CD4-positive, alpha-beta T cell (primary cell): ENCODE data around the gene DNAH17. TPM values are rescaled to one million over a fixed set of nuclear protein-coding genes. Genes with fewer than 3 reads are reported as not detected.
A peak's percentile ranks its signal among the peaks of the same experiment; 100 is the strongest.

Source experiments
- ATAC-seq: fragments of 200-7000 bp; cut with Tn5 transposase; one replicate; pipeline ENCODE4 v1.10.0; 2022; ENCODE audit warnings: mild to moderate bottlenecking; ENCODE audit not compliant: poor library complexity
- CTCF ChIA-PET: fragments of 350-600 bp; sonication (Branson Sonifier 250); formaldehyde crosslinking; loops from one replicate; lab custom pipeline; 2021; ENCODE audit warnings: antibody characterized with exemption, inconsistent platforms; lab: Charles Lee
- POLR2A ChIA-PET: fragments of 350-600 bp; sonication (Branson Sonifier 250); formaldehyde crosslinking; loops from one replicate; lab custom pipeline; 2021; ENCODE audit warnings: antibody characterized with exemption, inconsistent platforms; lab: Charles Lee
- DNase-seq, 14 experiments: peaks; one replicate each; pipeline ENCODE4 v3.0.0-alpha.2; 2013 to 2020; ENCODE audit warnings: mixed read lengths in 2 of 14
- H3K27ac ChIP-seq, 2 donors: one replicate each; pipeline versions ENCODE4 v1.5.1 to v1.7.0; 2013; ENCODE audit warnings: low read length in 2 of 2, low read depth in 1 of 2, mild to moderate bottlenecking in 1 of 2
- H3K27me3 ChIP-seq, 2 experiments: 1 replicate in 1 of 2; 2 replicates in 1 of 2; pipeline versions ENCODE4 v1.6.1 to v1.7.0; 2013; ENCODE audit warnings: low read length in 2 of 2, control low read depth in 1 of 2, mild to moderate bottlenecking in 1 of 2, moderate library complexity in 1 of 2; ENCODE audit not compliant: insufficient read depth in 2 of 2, control insufficient read depth in 1 of 2
- H3K36me3 ChIP-seq: one replicate; pipeline ENCODE4 v1.6.1; 2013; ENCODE audit warnings: low read length, control low read depth; ENCODE audit not compliant: insufficient read depth
- H3K4me1 ChIP-seq: one replicate; pipeline ENCODE4 v1.6.1; 2013; ENCODE audit warnings: low read length, control low read depth; ENCODE audit not compliant: insufficient read depth
- H3K4me3 ChIP-seq: one replicate; pipeline ENCODE4 v1.5.1; 2013; ENCODE audit warnings: mild to moderate bottlenecking, low read length, moderate library complexity
- H3K9me3 ChIP-seq, 2 experiments: 1 replicate in 1 of 2; 2 replicates in 1 of 2; pipeline versions ENCODE4 v1.6.1 to v1.7.0; 2013; ENCODE audit warnings: low read length in 2 of 2, mild to moderate bottlenecking in 2 of 2, control low read depth in 1 of 2, moderate library complexity in 1 of 2; ENCODE audit not compliant: control insufficient read depth in 1 of 2, insufficient read depth in 1 of 2
- H3K27ac Mint-ChIP-seq: one replicate; pipeline ENCODE4 v1.8.0; 2020; ENCODE audit warnings: mixed read lengths
- H3K27me3 Mint-ChIP-seq: one replicate; pipeline ENCODE4 v1.8.0; 2021; ENCODE audit warnings: mixed read lengths
- H3K36me3 Mint-ChIP-seq: one replicate; pipeline ENCODE4 v1.8.0; 2021; ENCODE audit warnings: low read depth, mixed read lengths
- H3K4me1 Mint-ChIP-seq: one replicate; pipeline ENCODE4 v1.8.0; 2021; ENCODE audit warnings: low read depth, mixed read lengths
- H3K4me3 Mint-ChIP-seq: one replicate; pipeline ENCODE4 v1.8.0; 2020; ENCODE audit warnings: mild to moderate bottlenecking, mixed read lengths
- H3K9me3 Mint-ChIP-seq: one replicate; pipeline ENCODE4 v1.8.0; 2020; ENCODE audit warnings: mixed read lengths
- intact Hi-C, 2 experiments: fragments of 100-400 bp; cut with DNase I in 1 of 2; cut with micrococcal nuclease in 1 of 2; formaldehyde crosslinking; loops; one replicate each; pipeline versions ENCODE4 v1.15.1 to v1.9.0; 2023 to 2025; cut with DNase I, micrococcal nuclease
- total RNA-seq, 174 experiments: library from RNA in 2 of 174; stranded (reverse) in 2 of 174; gene quantifications; one replicate each; pipeline ENCODE4 v1.2.3 and lab custom pipeline; 2021 to 2026
- TF ChIP-seq, protein P1 (sequence below): fragments of 200-600 bp; IDR thresholded peaks from one replicate; pipeline ENCODE4 v1.8.0; 2022; ENCODE audit warnings: antibody characterized with exemption, mild to moderate bottlenecking

The DNAH17 gene
- total RNA-seq, 2 experiments from 2014 or later: 0.14 TPM; not detected in 1

DNA sequence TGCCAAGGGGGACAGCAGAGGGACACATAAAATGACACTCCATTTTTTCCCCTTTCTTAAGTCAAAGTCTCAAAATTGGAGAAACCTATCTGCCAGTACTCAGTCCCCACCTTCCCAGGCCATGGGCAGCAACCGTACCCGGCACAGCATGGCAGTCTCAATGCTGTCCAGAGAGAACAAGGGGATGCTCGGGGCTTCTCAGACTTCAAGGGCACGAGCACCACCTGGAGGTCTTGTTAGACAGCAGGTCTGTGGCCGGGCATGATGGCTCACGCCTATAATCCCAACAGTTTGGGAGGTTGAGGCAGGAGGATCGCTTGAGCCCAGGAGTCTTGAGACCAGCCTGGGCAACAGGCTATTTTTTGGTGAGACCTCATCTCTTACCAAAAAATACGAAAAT is 3.2 kb downstream of the DNAH17 start:
- Histone ChIP-seq H3K9me3 (peaks cover 0 to 4% of the 10 kb centered on the region in 2 experiments), H3K27me3 (no peaks in the 10 kb centered on the region), H3K36me3 (no peaks in the 10 kb centered on the region), H3K4me1 (no peaks in the 10 kb centered on the region), H3K27ac (no peak overlapping the region), H3K4me3 (no peak overlapping the region)
- no peak overlapping the region for H3K27ac Mint-ChIP-seq
- TF ChIP-seq, protein P1, sequence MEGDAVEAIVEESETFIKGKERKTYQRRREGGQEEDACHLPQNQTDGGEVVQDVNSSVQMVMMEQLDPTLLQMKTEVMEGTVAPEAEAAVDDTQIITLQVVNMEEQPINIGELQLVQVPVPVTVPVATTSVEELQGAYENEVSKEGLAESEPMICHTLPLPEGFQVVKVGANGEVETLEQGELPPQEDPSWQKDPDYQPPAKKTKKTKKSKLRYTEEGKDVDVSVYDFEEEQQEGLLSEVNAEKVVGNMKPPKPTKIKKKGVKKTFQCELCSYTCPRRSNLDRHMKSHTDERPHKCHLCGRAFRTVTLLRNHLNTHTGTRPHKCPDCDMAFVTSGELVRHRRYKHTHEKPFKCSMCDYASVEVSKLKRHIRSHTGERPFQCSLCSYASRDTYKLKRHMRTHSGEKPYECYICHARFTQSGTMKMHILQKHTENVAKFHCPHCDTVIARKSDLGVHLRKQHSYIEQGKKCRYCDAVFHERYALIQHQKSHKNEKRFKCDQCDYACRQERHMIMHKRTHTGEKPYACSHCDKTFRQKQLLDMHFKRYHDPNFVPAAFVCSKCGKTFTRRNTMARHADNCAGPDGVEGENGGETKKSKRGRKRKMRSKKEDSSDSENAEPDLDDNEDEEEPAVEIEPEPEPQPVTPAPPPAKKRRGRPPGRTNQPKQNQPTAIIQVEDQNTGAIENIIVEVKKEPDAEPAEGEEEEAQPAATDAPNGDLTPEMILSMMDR: no peak
- H3K4me1 Mint-ChIP-seq: no peaks in the 10 kb centered on the region
- no peak overlapping the region for H3K4me3 Mint-ChIP-seq
- ChIA-PET POLR2A (no interaction called here), CTCF (no interaction called here)
- intact Hi-C loops: no loop called here
- H3K9me3 Mint-ChIP-seq: no peaks in the 10 kb centered on the region
- DNase-seq (peak in 1 of 14 experiments; percentile 19), ATAC-seq (no peak)
- H3K36me3 Mint-ChIP-seq: no peaks in the 10 kb centered on the region
- no peaks in the 10 kb centered on the region for H3K27me3 Mint-ChIP-seq

DNA sequence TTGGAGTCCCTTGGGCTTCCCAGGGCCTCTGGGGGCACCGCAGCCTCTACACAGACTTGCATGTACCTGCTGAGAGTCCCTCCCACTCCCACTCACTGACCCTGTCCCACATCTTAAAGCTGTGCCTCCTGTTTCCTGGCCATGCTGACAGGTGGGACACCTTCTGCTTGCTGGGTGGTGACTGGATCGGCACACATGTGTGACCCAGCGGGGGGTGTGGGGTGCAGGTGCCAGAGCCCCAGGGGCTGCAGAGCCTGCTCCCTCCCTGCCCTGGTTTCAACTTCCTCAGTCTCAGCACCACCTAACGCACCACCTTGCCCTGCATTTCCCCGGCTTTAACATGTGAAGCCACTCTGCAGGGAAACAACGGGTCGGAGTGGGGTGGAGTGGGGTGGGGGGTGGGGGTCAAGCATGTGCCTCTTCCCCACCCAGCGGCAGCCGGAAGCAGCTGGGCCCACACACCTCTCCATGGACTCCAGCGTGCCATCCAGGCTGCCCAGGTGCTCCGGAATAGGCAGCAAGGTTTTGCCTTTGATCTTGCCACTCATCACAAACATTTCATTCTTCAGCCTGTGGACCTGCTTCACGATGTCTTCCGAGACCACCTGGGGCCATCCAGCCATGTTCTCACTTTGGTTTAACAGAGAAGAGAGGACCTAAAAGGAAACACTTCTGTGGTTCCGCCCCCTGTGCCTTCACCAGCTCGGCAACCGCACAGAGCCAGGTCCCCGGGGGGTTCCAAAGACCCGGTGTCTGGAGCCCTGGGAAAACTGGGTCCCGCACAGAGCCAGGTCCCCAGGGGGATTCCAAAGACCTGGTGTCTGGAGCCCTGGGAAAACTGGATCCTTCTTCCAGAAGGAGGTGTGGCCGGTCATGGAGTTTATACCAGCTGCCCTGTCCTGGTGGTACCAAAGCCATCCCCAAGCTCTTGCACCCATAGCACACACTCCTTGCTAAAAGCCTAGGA is 4.7 kb downstream of the DNAH17 start:
- Mint-ChIP-seq H3K4me3 (no peak overlapping the region), H3K4me1 (no peaks in the 10 kb centered on the region), H3K36me3 (no peaks in the 10 kb centered on the region), H3K9me3 (no peaks in the 10 kb centered on the region), H3K27ac (no peak overlapping the region), H3K27me3 (no peaks in the 10 kb centered on the region)
- Histone ChIP-seq H3K27ac (no peak overlapping the region), H3K9me3 (peaks cover 0 to 4% of the 10 kb centered on the region in 2 experiments), H3K27me3 (no peaks in the 10 kb centered on the region), H3K36me3 (no peaks in the 10 kb centered on the region), H3K4me3 (no peak overlapping the region), H3K4me1 (no peaks in the 10 kb centered on the region)
- no peak for ATAC-seq
- TF ChIP-seq, protein P1: no peak
- intact Hi-C loops: no loop called here
- DNase-seq: no peak
- ChIA-PET POLR2A (no interaction called here), CTCF (no interaction called here)

DNA sequence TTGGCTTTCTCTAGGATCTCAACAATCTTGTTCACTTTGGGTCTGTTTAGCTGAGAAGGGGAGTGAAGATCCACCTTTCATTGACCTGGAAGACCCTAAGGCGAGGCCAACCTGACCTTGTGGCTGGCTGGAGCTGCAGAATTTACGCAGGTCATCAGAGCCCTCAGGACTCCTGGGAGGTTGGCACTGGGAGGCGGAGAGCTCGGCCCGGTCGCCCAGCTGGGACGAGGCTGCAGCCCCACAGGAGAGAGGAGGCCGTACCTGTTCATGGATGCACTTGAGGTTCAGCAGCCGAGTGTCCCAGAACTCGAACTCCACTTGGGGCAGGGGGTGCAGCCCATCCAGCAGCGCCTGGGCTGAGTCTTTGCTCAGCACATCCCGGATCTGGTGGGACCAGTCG is 5.9 kb downstream of the DNAH17 start:
- no peaks in the 10 kb centered on the region for H3K9me3 ChIP-seq
- no peak overlapping the region for H3K27ac Mint-ChIP-seq
- no peak overlapping the region for H3K27ac ChIP-seq
- ATAC-seq (no peak), DNase-seq (no peak)
- ChIA-PET POLR2A (no interaction called here), CTCF (no interaction called here)
- no peaks in the 10 kb centered on the region for H3K27me3 ChIP-seq
- H3K36me3 ChIP-seq: no peaks in the 10 kb centered on the region
- intact Hi-C loops: no loop called here
- no peaks in the 10 kb centered on the region for H3K36me3 Mint-ChIP-seq
- no peak overlapping the region for H3K4me3 Mint-ChIP-seq
- H3K27me3 Mint-ChIP-seq: no peaks in the 10 kb centered on the region
- H3K4me1 Mint-ChIP-seq: no peaks in the 10 kb centered on the region
- no peaks in the 10 kb centered on the region for H3K9me3 Mint-ChIP-seq
- no peaks in the 10 kb centered on the region for H3K4me1 ChIP-seq
- no peak overlapping the region for H3K4me3 ChIP-seq
- TF ChIP-seq, protein P1: no peak
